ENCODE results near the gene REG4. TPM values are rescaled to one million over a fixed set of nuclear protein-coding genes. Genes with fewer than 3 reads are reported as not detected.
A peak's percentile ranks its signal among the peaks of the same experiment; 100 is the strongest.

Gene REG4
- total and polyA plus RNA-seq, 2 of the 13 experiments (the other 11 are each of a cell fraction or from before 2014, with no cell fraction given): not detected

DNA sequence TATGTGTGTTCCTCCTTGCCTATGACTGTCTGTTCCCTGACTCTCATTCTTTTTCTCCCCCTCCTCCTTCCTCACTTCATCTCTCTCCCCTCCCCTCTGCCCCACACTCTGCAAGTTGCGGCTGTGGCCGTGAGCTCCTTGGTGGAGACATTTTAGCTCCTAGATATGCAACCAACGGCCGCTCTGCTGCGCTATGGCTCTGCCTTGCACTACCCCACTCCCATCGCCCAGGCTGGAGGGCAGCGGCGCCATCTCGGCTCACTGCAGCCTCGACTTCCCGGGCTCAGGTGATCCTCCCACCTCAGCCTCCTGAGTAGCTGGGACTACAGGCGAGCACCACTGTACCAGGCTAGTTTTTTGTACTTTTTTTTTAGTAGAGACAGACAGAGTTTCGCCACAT is 5.5 kb downstream of the REG4 start:
- CTCF ChIA-PET (ENCODE audit: low intra/inter-chr PET ratio, low total read pairs): no interaction called here
- no peak overlapping the region for H2AFZ ChIP-seq (ENCODE audit: low read length)
- WGBS (ENCODE audit: low lambda C conversion rate): 81% methylated on average over 13 of the region's 13 CpGs
- intact Hi-C loops (cut with micrococcal nuclease; ENCODE audit: unreplicated experiment) (loop anchor here (10.0 kb wide), 1 partner anchor 159 kb away; no protein-coding TSS in a partner anchor), in situ Hi-C loops (cut with HindIII; ENCODE audit: extremely low pct_ligation_motif_present, low pct_unique_long_range_greater_than_20kb) (no loop called here)
- FAIRE-seq (no peak), DNase-seq (ENCODE audit: low spot score) (no peak), ATAC-seq (no peak)
- peaks cover 4 to 27% of the 10 kb centered on the region in 2 experiments; a peak in 4 of 5 replicates for H3K27me3 ChIP-seq (ENCODE audit: control insufficient read depth in 1 of 2, insufficient read depth in 2 of 2, low read length in 2 of 2)
- peak overlapping the region; percentile 47 for H3K4me2 ChIP-seq (ENCODE audit: low read depth, low read length)
- POLR2A ChIA-PET: no interaction called here
- H4K20me1 ChIP-seq (ENCODE audit: insufficient read depth, low read length): no peaks in the 10 kb centered on the region
- H3K79me2 ChIP-seq (ENCODE audit: insufficient read depth, low read length): no peaks in the 10 kb centered on the region
- no peak overlapping the region for H3K9ac ChIP-seq (ENCODE audit: insufficient read depth, low read depth, low read length)
- BruUV-seq (replicated peaks): no TSS peak
- H3K9me3 ChIP-seq (ENCODE audit: low read length): no peaks in the 10 kb centered on the region
- TF ChIP-seq ZSCAN12 (CRISPR knock-in tag; IDR thresholded peaks at IDR 0.05) (no peak), AHR (CRISPR knock-in tag; IDR thresholded peaks at IDR 0.05) (no peak), ZNF770 (CRISPR knock-in tag; IDR thresholded peaks at IDR 0.05) (peak; percentile 25; the same call in 1 of the 2 replicates)
- TF ChIP-seq, protein P1, sequence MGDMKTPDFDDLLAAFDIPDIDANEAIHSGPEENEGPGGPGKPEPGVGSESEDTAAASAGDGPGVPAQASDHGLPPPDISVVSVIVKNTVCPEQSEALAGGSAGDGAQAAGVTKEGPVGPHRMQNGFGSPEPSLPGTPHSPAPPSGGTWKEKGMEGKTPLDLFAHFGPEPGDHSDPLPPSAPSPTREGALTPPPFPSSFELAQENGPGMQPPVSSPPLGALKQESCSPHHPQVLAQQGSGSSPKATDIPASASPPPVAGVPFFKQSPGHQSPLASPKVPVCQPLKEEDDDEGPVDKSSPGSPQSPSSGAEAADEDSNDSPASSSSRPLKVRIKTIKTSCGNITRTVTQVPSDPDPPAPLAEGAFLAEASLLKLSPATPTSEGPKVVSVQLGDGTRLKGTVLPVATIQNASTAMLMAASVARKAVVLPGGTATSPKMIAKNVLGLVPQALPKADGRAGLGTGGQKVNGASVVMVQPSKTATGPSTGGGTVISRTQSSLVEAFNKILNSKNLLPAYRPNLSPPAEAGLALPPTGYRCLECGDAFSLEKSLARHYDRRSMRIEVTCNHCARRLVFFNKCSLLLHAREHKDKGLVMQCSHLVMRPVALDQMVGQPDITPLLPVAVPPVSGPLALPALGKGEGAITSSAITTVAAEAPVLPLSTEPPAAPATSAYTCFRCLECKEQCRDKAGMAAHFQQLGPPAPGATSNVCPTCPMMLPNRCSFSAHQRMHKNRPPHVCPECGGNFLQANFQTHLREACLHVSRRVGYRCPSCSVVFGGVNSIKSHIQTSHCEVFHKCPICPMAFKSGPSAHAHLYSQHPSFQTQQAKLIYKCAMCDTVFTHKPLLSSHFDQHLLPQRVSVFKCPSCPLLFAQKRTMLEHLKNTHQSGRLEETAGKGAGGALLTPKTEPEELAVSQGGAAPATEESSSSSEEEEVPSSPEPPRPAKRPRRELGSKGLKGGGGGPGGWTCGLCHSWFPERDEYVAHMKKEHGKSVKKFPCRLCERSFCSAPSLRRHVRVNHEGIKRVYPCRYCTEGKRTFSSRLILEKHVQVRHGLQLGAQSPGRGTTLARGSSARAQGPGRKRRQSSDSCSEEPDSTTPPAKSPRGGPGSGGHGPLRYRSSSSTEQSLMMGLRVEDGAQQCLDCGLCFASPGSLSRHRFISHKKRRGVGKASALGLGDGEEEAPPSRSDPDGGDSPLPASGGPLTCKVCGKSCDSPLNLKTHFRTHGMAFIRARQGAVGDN (CRISPR knock-in tag; IDR thresholded peaks at IDR 0.05): 0 out of 2 replicates have a peak, but pooled peaks have one; percentile 19
- H3K4me3 ChIP-seq (replicated peaks in 1 of 3; ENCODE audit: insufficient read depth in 1 of 3, low read depth in 2 of 3, low read length in 3 of 3): no peak overlapping the region
- no peaks in the 10 kb centered on the region for H3K36me3 ChIP-seq (replicated peaks in 1 of 2; ENCODE audit: control insufficient read depth in 1 of 2, insufficient read depth in 2 of 2, low read length in 2 of 2)
- H3K4me1 ChIP-seq (ENCODE audit: insufficient read depth, low read length): peaks cover 24% of the 10 kb centered on the region
- no peak overlapping the region for H3K27ac ChIP-seq (ENCODE audit: extremely low read length, insufficient read depth, low read length)

Measured in HepG2 (cell line).